Astrocyte (in vitro differentiated cells and primary cell): ENCODE data around the gene SLC15A5. TPM values are rescaled to one million over a fixed set of nuclear protein-coding genes. Genes with fewer than 3 reads are reported as not detected.

Experiments
- DNase-seq: peaks from one replicate; pipeline ENCODE4 v3.0.0-alpha.2; 2010; ENCODE audit warnings: low read depth
- FAIRE-seq: peaks from 2 replicates; lab custom pipeline; 2011; peaks lifted over from hg19 to GRCh38; lab: Jason Lieb, UNC
- H2AFZ ChIP-seq: 2 replicates; pipeline ENCODE4 v1.6.0; 2012; ENCODE audit warnings: low read depth, low read length, inconsistent platforms
- H3K27ac ChIP-seq: 2 replicates; pipeline ENCODE4 v1.5.1; 2011; ENCODE audit warnings: low read depth, low read length, inconsistent platforms
- H3K27me3 ChIP-seq: 2 replicates; pipeline ENCODE4 v1.6.0; 2011; ENCODE audit warnings: low read length, inconsistent platforms; ENCODE audit not compliant: insufficient read depth
- H3K36me3 ChIP-seq: 2 replicates; pipeline ENCODE4 v1.5.1; 2011; ENCODE audit warnings: low read length, inconsistent platforms; ENCODE audit not compliant: insufficient read depth
- H3K4me1 ChIP-seq: 2 replicates; pipeline ENCODE4 v1.5.1; 2011; ENCODE audit warnings: low read length, inconsistent platforms; ENCODE audit not compliant: insufficient read depth
- H3K4me2 ChIP-seq: 2 replicates; pipeline ENCODE4 v1.6.0; 2012; ENCODE audit warnings: low read length, inconsistent platforms
- H3K4me3 ChIP-seq: 2 replicates; pipeline ENCODE4 v1.5.1; 2011; ENCODE audit warnings: low read depth, mild to moderate bottlenecking, low read length, inconsistent platforms; ENCODE audit not compliant: insufficient read depth
- H3K79me2 ChIP-seq: 2 replicates; pipeline ENCODE4 v1.6.0; 2012; ENCODE audit warnings: mild to moderate bottlenecking, low read length, inconsistent platforms; ENCODE audit not compliant: insufficient read depth
- H3K9ac ChIP-seq: 2 replicates; pipeline ENCODE4 v1.6.0; 2012; ENCODE audit warnings: mild to moderate bottlenecking, low read length, inconsistent platforms
- H3K9me3 ChIP-seq: 2 replicates; pipeline ENCODE4 v1.5.1; 2012; ENCODE audit warnings: low read depth, mild to moderate bottlenecking, low read length, inconsistent platforms; ENCODE audit not compliant: insufficient read depth
- H4K20me1 ChIP-seq: 2 replicates; pipeline ENCODE4 v1.6.0; 2012; ENCODE audit warnings: low read length, inconsistent platforms; ENCODE audit not compliant: insufficient read depth
- H3K27ac Mint-ChIP-seq: one replicate; pipeline ENCODE4 v1.8.0; 2021; ENCODE audit warnings: mild to moderate bottlenecking, mixed read lengths; ENCODE audit not compliant: unreplicated experiment
- H3K27me3 Mint-ChIP-seq: one replicate; pipeline ENCODE4 v1.8.0; 2021; ENCODE audit warnings: low read depth, mixed read lengths; ENCODE audit not compliant: unreplicated experiment
- H3K36me3 Mint-ChIP-seq: one replicate; pipeline ENCODE4 v1.8.0; 2021; ENCODE audit warnings: low read depth, mixed read lengths; ENCODE audit not compliant: unreplicated experiment
- H3K4me1 Mint-ChIP-seq: one replicate; pipeline ENCODE4 v1.8.0; 2021; ENCODE audit warnings: low read depth, mixed read lengths; ENCODE audit not compliant: unreplicated experiment
- H3K4me3 Mint-ChIP-seq: one replicate; pipeline ENCODE4 v1.8.0; 2021; ENCODE audit warnings: mild to moderate bottlenecking, moderate library complexity, mixed read lengths; ENCODE audit not compliant: unreplicated experiment
- H3K9me3 Mint-ChIP-seq: one replicate; pipeline ENCODE4 v1.8.0; 2021; ENCODE audit warnings: mild to moderate bottlenecking, mixed read lengths; ENCODE audit not compliant: unreplicated experiment
- CTCF ChIP-seq: IDR thresholded peaks from 2 replicates; pipeline ENCODE4 v1.5.1; 2011; ENCODE audit warnings: low read depth, mild to moderate bottlenecking, inconsistent platforms, low read length, moderate library complexity; ENCODE audit not compliant: insufficient read depth
- EZH2 ChIP-seq: IDR thresholded peaks from 2 replicates; pipeline ENCODE4 v1.6.1; 2012; ENCODE audit warnings: mild to moderate bottlenecking, low read length, inconsistent platforms; ENCODE audit not compliant: insufficient read depth
- total RNA-seq: library from RNA; stranded (reverse); gene quantifications from 2 replicates; pipeline ENCODE4 v1.2.1, GENCODE V29; 2021

The SLC15A5 gene
- total RNA-seq, 1 donor from 2014 or later, result not detected

DNA sequence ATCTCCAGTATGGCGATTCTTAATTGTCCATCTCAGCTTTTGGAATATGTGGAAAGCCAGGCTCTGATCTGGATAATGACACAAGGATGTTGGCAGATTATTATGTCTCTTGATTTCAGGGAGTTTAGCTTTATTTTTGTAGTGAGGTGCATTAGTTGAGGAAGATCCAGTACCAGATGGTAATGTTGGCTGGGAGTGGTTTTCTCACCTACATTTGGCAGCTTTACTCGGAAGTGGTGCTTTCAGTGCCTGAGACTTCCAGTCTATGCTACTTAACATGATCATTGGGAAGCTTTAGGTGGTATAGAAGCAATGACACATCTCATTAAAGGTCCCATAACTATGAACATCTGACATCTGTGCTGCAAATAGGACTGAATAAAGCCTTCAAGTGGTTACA, 7.5 kb downstream of the SLC15A5 start:
- Mint-ChIP-seq H3K9me3 (no peaks in the 10 kb centered on the region), H3K4me3 (no peak overlapping the region), H3K4me1 (no peaks in the 10 kb centered on the region), H3K27me3 (no peaks in the 10 kb centered on the region), H3K36me3 (no peaks in the 10 kb centered on the region), H3K27ac (no peak overlapping the region)
- no peak overlapping the region for H3K4me3 ChIP-seq
- no peaks in the 10 kb centered on the region for H3K4me1 ChIP-seq
- H3K4me2 ChIP-seq, result no peak overlapping the region
- DNase-seq (no peak), FAIRE-seq (no peak)
- no peak overlapping the region for H2AFZ ChIP-seq
- H3K9me3 ChIP-seq, result no peaks in the 10 kb centered on the region
- no peak overlapping the region for H3K27ac ChIP-seq
- no peaks in the 10 kb centered on the region for H3K79me2 ChIP-seq
- no peaks in the 10 kb centered on the region for H3K27me3 ChIP-seq
- TF ChIP-seq EZH2 (no peak), CTCF (no peak)
- no peak overlapping the region for H3K9ac ChIP-seq
- H4K20me1 ChIP-seq, result no peaks in the 10 kb centered on the region
- no peaks in the 10 kb centered on the region for H3K36me3 ChIP-seq

DNA sequence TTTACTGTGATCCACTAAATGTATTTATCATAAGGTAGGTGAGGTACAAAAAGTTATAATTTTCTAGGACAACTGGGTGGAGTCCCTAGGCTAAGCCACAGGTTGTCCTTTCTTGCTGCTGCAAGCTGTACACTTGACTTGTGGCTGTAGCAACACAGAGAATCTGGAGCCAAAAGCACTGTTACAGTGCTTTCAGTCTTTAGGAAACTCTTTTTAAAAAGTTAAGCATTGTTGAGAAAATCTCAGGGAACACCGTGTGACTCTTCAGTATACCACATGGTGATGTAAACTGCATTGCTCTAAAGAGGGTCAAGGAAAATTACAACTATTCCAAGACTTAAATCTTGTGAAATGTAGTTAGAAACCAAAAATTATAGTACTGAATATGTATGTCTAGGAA, 11.4 kb downstream of the SLC15A5 start:
- H4K20me1 ChIP-seq, result no peaks in the 10 kb centered on the region
- Mint-ChIP-seq H3K27ac (no peak overlapping the region), H3K9me3 (peaks cover 3% of the 10 kb centered on the region), H3K4me1 (peaks cover 7% of the 10 kb centered on the region), H3K36me3 (no peaks in the 10 kb centered on the region), H3K4me3 (no peak overlapping the region), H3K27me3 (no peaks in the 10 kb centered on the region)
- no peak overlapping the region for H3K4me2 ChIP-seq
- H3K27me3 ChIP-seq, result no peaks in the 10 kb centered on the region
- H3K27ac ChIP-seq, result no peak overlapping the region
- FAIRE-seq (no peak), DNase-seq (no peak)
- no peaks in the 10 kb centered on the region for H3K79me2 ChIP-seq
- H3K9me3 ChIP-seq, result no peaks in the 10 kb centered on the region
- no peak for TF ChIP-seq EZH2
- no peak for TF ChIP-seq CTCF
- H3K36me3 ChIP-seq, result no peaks in the 10 kb centered on the region
- no peak overlapping the region for H3K9ac ChIP-seq
- H3K4me3 ChIP-seq, result no peak overlapping the region
- no peaks in the 10 kb centered on the region for H3K4me1 ChIP-seq
- no peak overlapping the region for H2AFZ ChIP-seq

GRCh38 chr12:16261944-16262475, 15.5 kb downstream of the SLC15A5 start:
- H3K4me2 ChIP-seq, result no peak overlapping the region
- no peaks in the 10 kb centered on the region for H3K27me3 ChIP-seq
- H3K27ac ChIP-seq, result no peak overlapping the region
- H3K9me3 ChIP-seq, result no peaks in the 10 kb centered on the region
- H4K20me1 ChIP-seq, result no peaks in the 10 kb centered on the region
- Mint-ChIP-seq H3K4me1 (peaks cover 7% of the 10 kb centered on the region), H3K4me3 (no peak overlapping the region), H3K36me3 (no peaks in the 10 kb centered on the region), H3K9me3 (peaks cover 3% of the 10 kb centered on the region), H3K27ac (no peak overlapping the region), H3K27me3 (no peaks in the 10 kb centered on the region)
- no peak overlapping the region for H2AFZ ChIP-seq
- DNase-seq (no peak), FAIRE-seq (no peak)
- H3K36me3 ChIP-seq, result no peaks in the 10 kb centered on the region
- H3K4me1 ChIP-seq, result no peaks in the 10 kb centered on the region
- H3K4me3 ChIP-seq, result no peak overlapping the region
- H3K79me2 ChIP-seq, result no peaks in the 10 kb centered on the region
- no peak overlapping the region for H3K9ac ChIP-seq
- TF ChIP-seq CTCF, result no peak
- no peak for TF ChIP-seq EZH2
